ENCODE measurements around the gene CHRNB1. TPM values are rescaled to one million over a fixed set of nuclear protein-coding genes. Genes with fewer than 3 reads are reported as not detected.
A peak's percentile ranks its signal among the peaks of the same experiment; 100 is the strongest.

CHRNB1 gene
- total RNA-seq, 2 donors from 2014 or later: 2.6 to 8.8 TPM

GRCh38 chr17:7443499-7444485 lies 1.1 kb upstream of the CHRNB1 start:
- TF ChIP-seq POLR2A (IDR thresholded peaks at IDR 0.05): no peak
- TF ChIP-seq CTCF (IDR thresholded peaks at IDR 0.05): no peak
- Histone ChIP-seq H3K4me1 (peaks cover 31% of the 10 kb centered on the region), H3K27ac (no peak overlapping the region), H3K4me3 (no peak overlapping the region), H3K9me3 (no peaks in the 10 kb centered on the region), H3K27me3 (no peaks in the 10 kb centered on the region), H3K36me3 (replicated peaks in 1 of 2; ENCODE audit: insufficient read depth in 1 of 2, low read depth in 2 of 2) (no peaks in the 10 kb centered on the region)
- DNase-seq (no peak), ATAC-seq (no peak)
- intact Hi-C loops (cut with DNase I): loop anchor here (5.0 kb wide), 1 partner anchor 44 kb away; no protein-coding TSS in a partner anchor
- WGBS, 2 donors: 74 to 81% methylated on average over 7 of the region's 7 CpGs

- H3K36me3 ChIP-seq (replicated peaks in 1 of 2; ENCODE audit: insufficient read depth in 1 of 2, low read depth in 2 of 2): no peaks in the 10 kb centered on the region
- TF ChIP-seq CTCF (IDR thresholded peaks at IDR 0.05) (no peak), POLR2A (IDR thresholded peaks at IDR 0.05) (no peak)
- ATAC-seq (peak; percentile 53), DNase-seq (peak in 1 of 4 donors; percentile 45)
- peaks cover 16% of the 10 kb centered on the region for H3K4me1 ChIP-seq
- peak overlapping the region in 3 of 4 donors; percentile 33 to 75 (median 66) for H3K27ac ChIP-seq
- H3K4me3 ChIP-seq: peak overlapping the region in 1 of 2 donors; percentile 35
- WGBS, 2 donors: 4% methylated on average over 16 of the region's 16 CpGs
- no peaks in the 10 kb centered on the region for H3K9me3 ChIP-seq
- intact Hi-C loops (cut with DNase I): no loop called here
- no peaks in the 10 kb centered on the region for H3K27me3 ChIP-seq
Measured at GRCh38 chr17:7445619-7445968, 733 bp downstream of the CHRNB1 start.

- no peak overlapping the region for H3K27ac ChIP-seq
- WGBS, 2 donors: 91 to 92% methylated on average over 7 of the region's 7 CpGs
- no peaks in the 10 kb centered on the region for H3K36me3 ChIP-seq (replicated peaks in 1 of 2; ENCODE audit: insufficient read depth in 1 of 2, low read depth in 2 of 2)
- no peak overlapping the region for H3K4me3 ChIP-seq
- TF ChIP-seq POLR2A (IDR thresholded peaks at IDR 0.05) (no peak), CTCF (IDR thresholded peaks at IDR 0.05) (no peak)
- intact Hi-C loops (cut with DNase I): no loop called here
- H3K9me3 ChIP-seq: no peaks in the 10 kb centered on the region
- ATAC-seq (no peak), DNase-seq (no peak)
- no peaks in the 10 kb centered on the region for H3K27me3 ChIP-seq
- peaks cover 11% of the 10 kb centered on the region for H3K4me1 ChIP-seq
Measured at GRCh38 chr17:7448461-7448860, 3.6 kb downstream of the CHRNB1 start.

- no peak for ATAC-seq
- H3K36me3 ChIP-seq (replicated peaks in 1 of 2; ENCODE audit: insufficient read depth in 1 of 2, low read depth in 2 of 2): peaks cover 0 to 7% of the 10 kb centered on the region in 2 donors
- H3K27me3 ChIP-seq: no peaks in the 10 kb centered on the region
- no peak overlapping the region for H3K4me3 ChIP-seq
- H3K4me1 ChIP-seq: peaks cover 12% of the 10 kb centered on the region
- no peak for TF ChIP-seq CTCF (IDR thresholded peaks at IDR 0.05)
- no peak for TF ChIP-seq POLR2A (IDR thresholded peaks at IDR 0.05)
- intact Hi-C loops (cut with DNase I): no loop called here
- no peaks in the 10 kb centered on the region for H3K9me3 ChIP-seq
- H3K27ac ChIP-seq: no peak overlapping the region
- DNase-seq: no peak
- WGBS, 2 donors: 72 to 76% methylated on average over 3 of the region's 3 CpGs
Measured at GRCh38 chr17:7459961-7460545, 15.2 kb downstream of the CHRNB1 start.

Measured in body of pancreas (tissue), 4 donors.